Astrocyte of the cerebellum (primary cell): Measurements from ENCODE around the gene RAB32.
"Not testable (repeated sequence)": the region's sequence is repeated elsewhere in the genome, so short reads cannot be mapped to it uniquely, and the experiment has no call there.

Experiments
- DNase-seq: peaks from one replicate; pipeline ENCODE4 v3.0.0-alpha.2; 2011; ENCODE audit warnings: low read depth
- H3K4me3 ChIP-seq: 2 replicates; pipeline ENCODE4 v1.5.1; 2011; ENCODE audit warnings: mild to moderate bottlenecking, low read depth, low read length, moderate library complexity
- in situ Hi-C: cut with HindIII; loops from 2 replicates; pipeline ENCODE4 v1.10.0; 2017; ENCODE audit warnings: low sequenced_read_pairs
- TF ChIP-seq, protein P1 (sequence below): IDR thresholded peaks from 2 replicates; pipeline ENCODE4 v1.5.1; 2012; ENCODE audit warnings: low read length, low read depth, moderate library complexity, mild to moderate bottlenecking; ENCODE audit errors: missing control alignments

Gene RAB32

DNA sequence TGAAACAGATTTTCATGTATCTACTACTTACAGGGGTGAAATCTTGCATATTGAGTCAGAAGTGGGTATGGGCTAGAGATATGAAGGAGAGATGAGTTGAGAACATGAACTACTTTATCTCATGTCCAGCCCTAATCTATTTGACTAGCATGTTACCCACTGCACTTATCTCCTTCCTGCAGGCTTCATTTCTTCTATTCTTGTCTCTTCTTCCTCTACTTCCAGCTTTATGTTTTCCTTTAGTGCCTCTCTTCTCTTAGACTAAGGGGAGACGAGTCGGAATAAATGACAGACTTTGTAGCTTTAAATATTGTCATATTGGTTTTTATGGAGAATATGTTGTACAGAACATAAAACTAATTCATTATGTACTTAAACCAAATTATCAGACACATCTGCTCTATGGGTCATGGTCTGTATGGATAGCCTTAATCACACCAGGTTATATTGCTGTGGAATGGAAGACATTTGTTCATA lies 5.3 kb downstream of the RAB32 start:
- H3K4me3 ChIP-seq, result no peak overlapping the region
- in situ Hi-C loops, result no loop called here
- no peak for DNase-seq
- TF ChIP-seq, protein P1, sequence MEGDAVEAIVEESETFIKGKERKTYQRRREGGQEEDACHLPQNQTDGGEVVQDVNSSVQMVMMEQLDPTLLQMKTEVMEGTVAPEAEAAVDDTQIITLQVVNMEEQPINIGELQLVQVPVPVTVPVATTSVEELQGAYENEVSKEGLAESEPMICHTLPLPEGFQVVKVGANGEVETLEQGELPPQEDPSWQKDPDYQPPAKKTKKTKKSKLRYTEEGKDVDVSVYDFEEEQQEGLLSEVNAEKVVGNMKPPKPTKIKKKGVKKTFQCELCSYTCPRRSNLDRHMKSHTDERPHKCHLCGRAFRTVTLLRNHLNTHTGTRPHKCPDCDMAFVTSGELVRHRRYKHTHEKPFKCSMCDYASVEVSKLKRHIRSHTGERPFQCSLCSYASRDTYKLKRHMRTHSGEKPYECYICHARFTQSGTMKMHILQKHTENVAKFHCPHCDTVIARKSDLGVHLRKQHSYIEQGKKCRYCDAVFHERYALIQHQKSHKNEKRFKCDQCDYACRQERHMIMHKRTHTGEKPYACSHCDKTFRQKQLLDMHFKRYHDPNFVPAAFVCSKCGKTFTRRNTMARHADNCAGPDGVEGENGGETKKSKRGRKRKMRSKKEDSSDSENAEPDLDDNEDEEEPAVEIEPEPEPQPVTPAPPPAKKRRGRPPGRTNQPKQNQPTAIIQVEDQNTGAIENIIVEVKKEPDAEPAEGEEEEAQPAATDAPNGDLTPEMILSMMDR, result no peak

DNA sequence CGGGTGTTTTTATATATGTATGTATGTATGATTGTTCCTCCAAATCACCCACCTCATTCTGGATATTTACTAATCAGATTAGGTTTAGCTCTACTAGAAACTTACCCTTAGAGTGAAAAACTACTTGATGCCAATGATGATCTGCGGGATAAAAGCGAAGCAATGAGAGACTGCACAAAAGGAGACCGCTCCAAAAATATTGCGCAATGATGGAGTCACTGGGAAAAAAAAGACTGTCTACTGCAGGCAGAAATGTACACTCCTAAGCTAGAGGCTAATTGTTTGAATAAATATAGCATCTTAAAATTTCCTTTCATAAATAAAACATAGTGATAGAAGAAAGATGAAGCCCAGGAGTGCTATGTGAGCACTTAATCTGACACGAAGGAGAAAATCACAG lies 7.3 kb downstream of the RAB32 start:
- TF ChIP-seq, protein P1, result no peak
- DNase-seq, result no peak
- no peak overlapping the region for H3K4me3 ChIP-seq
- in situ Hi-C loops, result no loop called here

DNA sequence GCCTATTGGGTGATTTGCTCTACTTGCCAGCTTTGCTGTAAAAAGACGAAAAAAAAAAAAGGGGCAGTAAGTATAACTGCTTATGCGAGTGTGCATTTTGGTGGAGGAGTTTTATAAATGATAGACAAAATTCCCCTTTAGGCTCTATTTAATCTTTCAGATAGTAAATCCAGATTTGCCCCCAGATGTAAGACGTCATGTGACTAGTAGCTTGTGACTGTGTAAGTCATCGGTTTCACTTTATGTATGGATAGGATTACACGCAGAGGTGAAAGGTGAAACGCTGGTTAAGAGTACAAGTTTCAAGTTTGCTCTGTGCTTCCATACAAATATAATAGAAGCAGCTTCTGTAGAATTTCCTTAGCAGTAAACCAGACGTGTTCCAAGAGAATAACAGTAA lies 7.9 kb downstream of the RAB32 start:
- no peak for DNase-seq
- in situ Hi-C loops, result no loop called here
- TF ChIP-seq, protein P1, result no peak
- no peak overlapping the region for H3K4me3 ChIP-seq

DNA sequence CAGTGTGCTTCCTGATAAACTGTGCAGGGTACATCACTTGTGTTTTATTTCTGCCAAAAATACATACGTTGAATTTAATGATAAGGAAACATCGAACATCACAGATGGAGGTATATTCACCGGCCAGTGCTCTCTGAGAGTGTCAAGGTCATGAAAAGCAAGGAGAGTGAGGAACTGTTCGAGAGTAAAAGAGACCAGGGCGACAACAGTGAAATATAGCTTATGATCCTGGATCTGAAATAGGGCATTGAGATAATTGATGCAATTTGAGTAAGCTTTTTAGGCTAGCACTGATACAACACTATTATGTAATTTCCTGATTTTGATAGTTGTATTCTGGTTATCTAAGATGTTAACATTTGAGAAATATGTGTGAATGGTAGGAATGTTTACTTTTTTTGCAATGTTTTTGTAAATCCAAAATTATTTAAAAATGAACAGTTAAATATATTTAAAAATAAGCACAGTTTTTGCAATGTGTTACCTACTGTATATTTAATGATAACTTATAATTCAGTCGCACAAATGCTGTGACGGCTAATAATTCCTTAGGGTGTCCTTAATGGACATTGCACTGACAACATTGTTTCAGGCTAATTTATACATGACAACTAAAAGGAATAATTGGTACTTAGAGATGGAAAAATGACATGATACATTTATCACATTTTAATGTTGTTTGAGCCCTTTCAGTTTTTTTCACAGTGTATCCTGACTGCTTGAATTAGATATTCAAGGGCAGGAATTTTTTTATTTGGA lies 9.9 kb downstream of the RAB32 start:
- DNase-seq, result no peak
- TF ChIP-seq, protein P1, result no peak
- in situ Hi-C loops, result no loop called here
- H3K4me3 ChIP-seq, result no peak overlapping the region

DNA sequence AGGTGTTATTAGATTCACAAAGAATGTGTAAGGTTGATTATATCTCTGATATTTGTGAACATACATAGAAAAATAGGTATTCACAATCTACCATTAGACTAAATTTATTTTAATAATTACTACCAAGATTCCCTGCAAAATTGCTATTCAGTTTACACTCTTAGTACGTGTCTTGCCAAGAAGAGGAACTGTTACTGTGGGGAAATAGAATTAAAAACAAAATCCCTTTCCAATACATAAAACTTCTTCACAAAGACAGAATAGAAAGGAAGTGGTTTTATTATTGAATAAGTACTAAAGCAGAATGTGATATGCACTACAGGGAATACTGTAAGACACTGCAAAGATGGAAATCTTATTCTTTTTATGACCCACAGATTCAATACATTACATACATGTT lies 17.0 kb downstream of the RAB32 start:
- TF ChIP-seq, protein P1, result no peak
- in situ Hi-C loops, result no loop called here
- no peak overlapping the region for H3K4me3 ChIP-seq
- no peak for DNase-seq

DNA sequence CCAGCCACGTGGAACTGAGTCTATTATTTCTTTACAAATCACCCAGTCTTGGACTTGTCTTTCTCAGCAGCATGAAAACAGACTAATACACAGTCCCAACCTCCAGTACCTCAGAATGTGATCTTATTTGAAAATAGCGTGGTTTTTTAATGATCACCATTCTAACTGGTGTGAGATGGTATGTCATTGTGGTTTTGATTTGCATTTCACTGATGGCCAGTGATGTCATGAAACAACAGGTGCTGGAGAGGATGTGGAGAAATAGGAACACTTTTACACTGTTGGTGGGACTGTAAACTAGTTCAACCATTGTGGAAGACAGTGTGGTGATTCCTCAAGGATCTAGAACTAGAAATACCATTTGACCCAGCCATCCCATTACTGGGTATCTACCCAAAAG lies 23.0 kb downstream of the RAB32 start:
- H3K4me3 ChIP-seq, DNase-seq, in situ Hi-C loops: not testable (repeated sequence)

DNA sequence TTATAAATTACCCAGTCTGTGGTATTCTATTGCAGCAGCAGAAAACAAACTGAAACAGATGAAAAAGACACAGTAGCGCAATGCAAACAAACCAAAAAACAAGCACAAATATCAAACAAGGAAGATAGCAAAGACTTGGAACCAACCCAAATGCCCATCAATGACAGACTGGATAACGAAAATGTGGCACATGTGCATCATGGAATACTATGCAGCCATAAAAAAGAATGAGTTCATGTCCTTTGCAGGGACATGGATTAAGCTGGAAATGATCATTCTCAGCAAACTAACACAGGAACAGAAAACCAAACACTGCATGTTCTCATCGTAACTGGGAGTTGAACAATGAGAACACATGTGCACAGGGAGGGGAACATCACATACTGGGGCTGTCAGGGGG lies 25.0 kb downstream of the RAB32 start:
- H3K4me3 ChIP-seq, in situ Hi-C loops, DNase-seq: not testable (repeated sequence)
